Ovary (tissue), 9 donors: Measurements from ENCODE around the gene KLF3. TPM values are rescaled to one million over a fixed set of nuclear protein-coding genes. Genes with fewer than 3 reads are reported as not detected.

Source experiments
- DNase-seq, 5 donors: peaks; one replicate each; pipeline ENCODE4 v3.0.0-alpha.2; 2019 to 2020
- H3K27ac ChIP-seq, 2 donors: fragments of 200-600 bp; one replicate each; pipeline versions ENCODE4 v1.5.1 to v1.8.0; 2019 to 2022
- H3K27me3 ChIP-seq: fragments of 200-600 bp; one replicate; pipeline ENCODE4 v1.8.0; 2022
- H3K36me3 ChIP-seq: fragments of 200-600 bp; sonication (generic); one replicate; pipeline ENCODE4 v1.5.1; 2019
- H3K4me1 ChIP-seq: one replicate; pipeline ENCODE4 v1.8.1; 2013; ENCODE audit warnings: mild to moderate bottlenecking, moderate library complexity; ENCODE audit not compliant: insufficient read depth
- H3K4me3 ChIP-seq: fragments of 200-600 bp; sonication (generic); one replicate; pipeline ENCODE4 v1.5.1; 2017
- H3K9me3 ChIP-seq, 2 donors: fragments of 200-600 bp in 1 of 2; sonication (generic) in 1 of 2; one replicate each; pipeline versions ENCODE4 v1.5.1 to v1.8.1; 2013 to 2019; ENCODE audit warnings: mild to moderate bottlenecking in 1 of 2, moderate library complexity in 1 of 2
- EP300 ChIP-seq: sonication (generic); formaldehyde crosslinking; IDR thresholded peaks from one replicate; pipeline ENCODE4 v1.6.1; 2017; ENCODE audit warnings: antibody characterized with exemption
- POLR2A ChIP-seq: fragments of 450-650 bp; IDR thresholded peaks from one replicate; pipeline ENCODE4 v1.6.1; 2017; ENCODE audit warnings: antibody characterized with exemption, mild to moderate bottlenecking, moderate library complexity
- WGBS, 3 donors: extraction: QIAGEN DNeasy Blood & Tissue Kit in 1 of 3; methylation state at CpG; one replicate each; pipeline versions ENCODE4 v1.1.5 to v1.1.7; 2013 to 2017; 5-methylcytosine and 5-hydroxymethylcytosine counted together
- intact Hi-C, 4 donors: fragments of 100-400 bp; cut with DNase I; formaldehyde crosslinking; loops; one replicate each; pipeline versions ENCODE4 v1.11.0 to v1.15.1; 2022 to 2023
- polyA plus RNA-seq, 2 donors: library from polyadenylated mRNA; stranded (reverse); fragments of 200-250 nt in 1 of 2; fragments of 350-450 nt in 1 of 2; fragmentation: Illumina TruSeq in 1 of 2; extraction: RNeasy Lipid Tissue Mini Kit (QIAGEN cat#74804) in 1 of 2; gene quantifications; one replicate each; pipeline ENCODE4 v1.2.3, GENCODE V29; 2013 to 2014
- total RNA-seq, 7 donors: library from RNA; depleted of rRNA in 2 of 7; stranded (reverse); fragments of >200 nt in 2 of 7; fragmentation: NEBNext Ultra II Directional in 3 of 7; extraction: Animal tissue kit (Norgen Biotek cat#: 25700) in 3 of 7; gene quantifications; one replicate each; pipeline versions ENCODE4 v1.1.0 to v1.2.4, GENCODE V29; 2016 to 2023
- TF ChIP-seq, protein P1 (sequence below), 3 donors: fragments of 450-650 bp in 2 of 3; fragments of 200-600 bp in 1 of 3; IDR thresholded peaks; one replicate each; pipeline versions ENCODE4 v1.5.1 to v1.8.0; 2016 to 2022; ENCODE audit warnings: antibody characterized with exemption in 3 of 3, mild to moderate bottlenecking in 1 of 3
- donor health status: DM: no; HTN: no; CAD: no; lungs with moderate emphysema.
- donor health status: DM: no; HTN: no; CAD: no.
- donor health status: Bipolar disorder and iron deficiency.
- donor health status: DM: yes; HTN: yes; CAD: no.
- donor health status: DM: no; HTN: no; CAD: no.
- donor health status: DM: yes; HTN: yes; CAD: no.

KLF3 gene
- total and polyA plus RNA-seq, 9 donors = 32.9 to 111 (median 74.2) TPM

DNA sequence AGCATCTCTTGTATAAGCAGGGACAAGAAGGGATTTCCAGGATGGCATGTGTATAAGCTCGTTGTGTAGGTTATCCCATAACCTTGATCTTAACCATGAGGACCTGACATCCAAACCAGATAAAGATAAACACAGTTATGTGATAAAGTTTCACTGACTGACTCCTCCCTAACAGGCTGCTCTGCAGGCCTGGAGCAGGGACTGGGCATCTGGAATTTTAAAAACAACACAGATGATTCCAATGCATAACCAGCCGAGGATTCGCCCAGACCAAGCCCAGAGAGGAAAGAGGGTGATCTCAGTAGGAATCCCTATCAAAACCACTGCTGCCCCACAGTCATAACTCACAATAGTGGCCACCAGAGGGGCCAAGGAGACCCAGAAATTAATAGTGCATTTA lies 22.7 kb downstream of the KLF3 start:
- intact Hi-C loops = no loop called here
- 29 to 34% (median 34%) methylated on average over 3 of the region's 3 CpGs for WGBS, 3 donors
- Histone ChIP-seq H3K27me3 (no peaks in the 10 kb centered on the region), H3K4me1 (peaks cover 15% of the 10 kb centered on the region), H3K9me3 (no peaks in the 10 kb centered on the region), H3K36me3 (no peaks in the 10 kb centered on the region), H3K27ac (no peak overlapping the region), H3K4me3 (no peak overlapping the region)
- TF ChIP-seq EP300 = no peak
- TF ChIP-seq, protein P1, sequence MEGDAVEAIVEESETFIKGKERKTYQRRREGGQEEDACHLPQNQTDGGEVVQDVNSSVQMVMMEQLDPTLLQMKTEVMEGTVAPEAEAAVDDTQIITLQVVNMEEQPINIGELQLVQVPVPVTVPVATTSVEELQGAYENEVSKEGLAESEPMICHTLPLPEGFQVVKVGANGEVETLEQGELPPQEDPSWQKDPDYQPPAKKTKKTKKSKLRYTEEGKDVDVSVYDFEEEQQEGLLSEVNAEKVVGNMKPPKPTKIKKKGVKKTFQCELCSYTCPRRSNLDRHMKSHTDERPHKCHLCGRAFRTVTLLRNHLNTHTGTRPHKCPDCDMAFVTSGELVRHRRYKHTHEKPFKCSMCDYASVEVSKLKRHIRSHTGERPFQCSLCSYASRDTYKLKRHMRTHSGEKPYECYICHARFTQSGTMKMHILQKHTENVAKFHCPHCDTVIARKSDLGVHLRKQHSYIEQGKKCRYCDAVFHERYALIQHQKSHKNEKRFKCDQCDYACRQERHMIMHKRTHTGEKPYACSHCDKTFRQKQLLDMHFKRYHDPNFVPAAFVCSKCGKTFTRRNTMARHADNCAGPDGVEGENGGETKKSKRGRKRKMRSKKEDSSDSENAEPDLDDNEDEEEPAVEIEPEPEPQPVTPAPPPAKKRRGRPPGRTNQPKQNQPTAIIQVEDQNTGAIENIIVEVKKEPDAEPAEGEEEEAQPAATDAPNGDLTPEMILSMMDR (IDR thresholded peaks at IDR 0.05) = no peak
- no peak for TF ChIP-seq POLR2A
- DNase-seq = no peak

DNA sequence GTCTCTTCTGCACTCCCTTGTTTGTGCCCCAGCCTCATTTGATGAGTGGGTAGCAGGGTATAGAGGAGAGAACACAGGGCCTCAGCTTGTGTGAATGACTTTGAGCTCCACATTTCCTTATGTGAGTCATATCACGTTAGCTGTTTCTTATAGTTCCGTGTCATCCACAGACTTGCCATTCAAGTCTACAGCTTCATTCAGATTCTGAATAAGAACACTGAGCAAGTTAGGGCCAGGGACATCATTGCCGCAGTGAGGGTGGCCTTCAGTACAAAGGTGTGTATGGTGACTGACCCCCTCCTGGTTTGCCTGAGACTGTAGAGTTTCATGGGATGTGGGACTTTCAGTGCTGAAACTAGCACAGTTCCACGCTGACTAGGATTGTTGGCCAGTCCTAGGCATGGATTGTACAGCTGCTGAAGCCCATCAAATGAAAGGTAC lies 23.6 kb downstream of the KLF3 start:
- H3K9me3 ChIP-seq = no peaks in the 10 kb centered on the region
- no peak overlapping the region for H3K27ac ChIP-seq
- no peak for DNase-seq
- H3K36me3 ChIP-seq = no peaks in the 10 kb centered on the region
- no peak overlapping the region for H3K4me3 ChIP-seq
- WGBS, 3 donors = 82 to 93% (median 89%) methylated on average over 4 of the region's 4 CpGs
- H3K27me3 ChIP-seq = no peaks in the 10 kb centered on the region
- TF ChIP-seq EP300 (no peak), POLR2A (no peak)
- TF ChIP-seq, protein P1 (IDR thresholded peaks at IDR 0.05) = no peak
- H3K4me1 ChIP-seq = peaks cover 15% of the 10 kb centered on the region
- intact Hi-C loops = no loop called here

DNA sequence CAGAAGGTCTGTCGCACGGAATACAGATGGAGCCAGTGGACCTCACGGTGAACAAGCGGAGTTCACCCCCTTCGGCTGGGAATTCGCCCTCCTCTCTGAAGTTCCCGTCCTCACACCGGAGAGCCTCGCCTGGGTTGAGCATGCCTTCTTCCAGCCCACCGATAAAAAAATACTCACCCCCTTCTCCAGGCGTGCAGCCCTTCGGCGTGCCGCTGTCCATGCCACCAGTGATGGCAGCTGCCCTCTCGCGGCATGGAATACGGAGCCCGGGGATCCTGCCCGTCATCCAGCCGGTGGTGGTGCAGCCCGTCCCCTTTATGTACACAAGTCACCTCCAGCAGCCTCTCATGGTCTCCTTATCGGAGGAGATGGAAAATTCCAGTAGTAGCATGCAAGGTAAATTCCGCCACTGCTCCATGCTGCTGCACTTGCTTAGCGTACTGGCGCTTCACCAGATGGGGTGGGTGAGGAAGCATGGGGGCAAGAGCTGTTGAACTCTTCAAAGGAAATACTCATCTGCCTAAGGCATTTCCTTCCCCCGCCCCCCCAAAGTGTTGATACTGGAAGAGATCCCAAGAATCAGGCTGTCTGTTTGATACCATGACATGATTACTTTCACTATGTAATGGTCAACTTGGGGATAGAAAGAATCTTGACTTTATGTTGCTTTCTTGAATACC lies 24.8 kb downstream of the KLF3 start:
- TF ChIP-seq POLR2A = no peak
- TF ChIP-seq, protein P1 (IDR thresholded peaks at IDR 0.05) = no peak
- TF ChIP-seq EP300 = no peak
- DNase-seq = no peak
- Histone ChIP-seq H3K4me1 (peaks cover 15% of the 10 kb centered on the region), H3K4me3 (no peak overlapping the region), H3K9me3 (no peaks in the 10 kb centered on the region), H3K27me3 (no peaks in the 10 kb centered on the region), H3K36me3 (no peaks in the 10 kb centered on the region), H3K27ac (no peak overlapping the region)
- intact Hi-C loops = no loop called here
- 94 to 98% (median 97%) methylated on average over 26 of the region's 26 CpGs for WGBS, 3 donors

DNA sequence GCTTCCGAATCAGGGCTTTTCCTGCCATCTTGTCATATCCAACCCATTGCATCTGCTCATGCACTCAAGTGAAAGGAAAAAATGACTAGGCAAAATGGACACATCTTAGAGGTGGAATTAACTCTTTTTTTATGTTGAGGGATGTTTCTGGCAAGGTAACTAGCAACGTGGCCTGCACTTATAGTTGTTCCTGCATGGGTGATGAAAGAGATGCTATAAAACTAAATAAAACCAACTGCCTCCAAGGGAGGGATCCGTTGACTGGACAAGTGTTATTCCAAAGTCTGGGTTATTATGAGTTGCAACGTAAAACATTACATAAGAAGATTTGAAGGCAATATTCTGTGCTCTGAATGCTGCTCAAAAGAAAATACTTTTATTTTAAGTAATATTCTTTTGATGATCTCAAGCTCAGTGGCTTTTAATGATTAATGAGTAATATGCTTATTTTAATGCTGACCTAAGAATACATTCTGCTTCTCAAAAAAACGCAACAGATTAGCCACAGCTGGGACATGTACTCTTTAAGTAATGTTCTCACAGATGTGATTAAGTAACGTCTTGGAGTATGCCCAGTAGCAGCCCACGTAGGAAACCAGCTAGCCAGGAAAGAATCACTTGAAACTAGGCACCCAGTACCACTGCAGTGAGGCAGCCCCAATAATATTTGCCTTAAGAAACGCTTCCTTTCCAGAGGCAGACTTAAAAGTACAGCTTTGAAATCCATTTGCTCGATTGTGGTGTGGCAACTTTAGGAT lies 27.4 kb downstream of the KLF3 start:
- no peak for TF ChIP-seq EP300
- TF ChIP-seq POLR2A = no peak
- TF ChIP-seq, protein P1 (IDR thresholded peaks at IDR 0.05) = no peak
- Histone ChIP-seq H3K4me1 (peaks cover 1% of the 10 kb centered on the region), H3K27ac (no peak overlapping the region), H3K36me3 (no peaks in the 10 kb centered on the region), H3K9me3 (no peaks in the 10 kb centered on the region), H3K4me3 (no peak overlapping the region), H3K27me3 (no peaks in the 10 kb centered on the region)
- no peak for DNase-seq
- intact Hi-C loops = no loop called here
- 29 to 34% (median 32%) methylated on average over 9 of the region's 9 CpGs for WGBS, 3 donors
